Panc1 (cell line): ENCODE results near the gene FOXK1. TPM values are rescaled to one million over a fixed set of nuclear protein-coding genes. Genes with fewer than 3 reads are reported as not detected.
A peak's percentile ranks its signal among the peaks of the same experiment; 100 is the strongest.

Experiments used
- ATAC-seq: fragments of 200-7000 bp; cut with Tn5 transposase; 2 replicates; pipeline ENCODE4 v1.9.1; 2020; ENCODE audit warnings: mild to moderate bottlenecking, moderate library complexity
- BruUV-seq: library from RNA; stranded (reverse); fragments of 400-500 nt; replicated peaks from 2 replicates; lab custom pipeline; 2021; lab: Mats Ljungman, UMichigan
- CTCF ChIA-PET: fragments of 300-600 bp; sonication (Branson Sonifier 250); formaldehyde crosslinking; loops from one replicate; lab custom pipeline; 2022; ENCODE audit warnings: antibody characterized with exemption; lab: Charles Lee
- POLR2A ChIA-PET: fragments of 300-600 bp; sonication (Branson Sonifier 250); formaldehyde crosslinking; loops from one replicate; lab custom pipeline; 2022; ENCODE audit warnings: antibody characterized with exemption; lab: Charles Lee
- DNase-seq: peaks from one replicate; pipeline ENCODE4 v3.0.0-alpha.2; 2010; ENCODE audit warnings: low read depth, low spot score
- H3K27ac ChIP-seq: 2 replicates; pipeline ENCODE4 v1.5.1; 2011; ENCODE audit warnings: mild to moderate bottlenecking, low read length, inconsistent platforms
- H3K27me3 ChIP-seq: fragments of 200-500 bp; sonication (Bioruptor generic); 2 replicates; pipeline ENCODE4 v1.6.0; 2014; ENCODE audit warnings: low read length, inconsistent platforms; ENCODE audit not compliant: control insufficient read depth, insufficient read depth
- H3K36me3 ChIP-seq: fragments of 200-500 bp; sonication (Bioruptor generic); 2 replicates; pipeline ENCODE4 v1.5.1; 2014; ENCODE audit warnings: inconsistent platforms, mild to moderate bottlenecking, low read length, moderate library complexity; ENCODE audit not compliant: control insufficient read depth, insufficient read depth
- H3K4me1 ChIP-seq: 2 replicates; pipeline ENCODE4 v1.5.1; 2011; ENCODE audit warnings: inconsistent platforms, mild to moderate bottlenecking, low read length, moderate library complexity; ENCODE audit not compliant: control insufficient read depth, insufficient read depth
- H3K4me3 ChIP-seq, 2 experiments: 2 replicates each; pipeline ENCODE4 v1.5.1; 2011 to 2012; ENCODE audit warnings: low read depth in 2 of 2, low read length in 2 of 2, mild to moderate bottlenecking in 2 of 2, inconsistent platforms in 1 of 2, moderate library complexity in 1 of 2
- H3K9me3 ChIP-seq: fragments of 200-500 bp; sonication (Bioruptor generic); 2 replicates; pipeline ENCODE4 v1.5.1; 2014; ENCODE audit warnings: low read depth, mild to moderate bottlenecking, inconsistent platforms, low read length, moderate library complexity; ENCODE audit not compliant: control insufficient read depth, insufficient read depth
- CTCF ChIP-seq: fragments of 450-650 bp; IDR thresholded peaks from 2 replicates; pipeline ENCODE4 v1.5.1; 2017; ENCODE audit warnings: mild to moderate bottlenecking
- POLR2AphosphoS5 ChIP-seq: IDR thresholded peaks from 2 replicates; pipeline ENCODE4 v1.6.1; 2012; ENCODE audit warnings: mild to moderate bottlenecking, low read depth, low read length, moderate library complexity
- REST ChIP-seq, 2 experiments: IDR thresholded peaks; 2 replicates each; pipeline ENCODE4 v1.6.1; 2011 to 2012; ENCODE audit warnings: low read depth in 2 of 2, control low read depth in 1 of 2, low read length in 1 of 2, mild to moderate bottlenecking in 1 of 2, moderate library complexity in 1 of 2; ENCODE audit not compliant: insufficient read depth in 1 of 2
- SIN3A ChIP-seq: IDR thresholded peaks from 2 replicates; pipeline ENCODE4 v1.6.1; 2012; ENCODE audit warnings: low read depth, mild to moderate bottlenecking, low read length, moderate library complexity, borderline replicate concordance; ENCODE audit not compliant: insufficient read depth
- TCF7L2 ChIP-seq: IDR thresholded peaks from 2 replicates; pipeline ENCODE4 v1.6.1; 2011; ENCODE audit warnings: mild to moderate bottlenecking, low read depth, low read length, inconsistent platforms
- in situ Hi-C: cut with HindIII; loops from 2 replicates; pipeline ENCODE4 v1.10.0; 2016; ENCODE audit warnings: low sequenced_read_pairs, low pct_unique_long_range_greater_than_20kb
- intact Hi-C: fragments of 100-400 bp; cut with micrococcal nuclease; formaldehyde crosslinking; loops from one replicate; pipeline ENCODE4 v1.10.0; 2022; ENCODE audit not compliant: unreplicated experiment
- total RNA-seq: library from RNA; stranded (reverse); gene quantifications from one replicate; pipeline ENCODE4 v1.2.1, GENCODE V29; 2021; ENCODE audit not compliant: unreplicated experiment

The FOXK1 gene
- total RNA-seq, 1 experiment from 2014 or later, result 72.7 TPM

- POLR2A ChIA-PET, result interaction anchor here (0.6 kb wide), 1 partner anchor 59 kb away, joined by 4 read pairs; no protein-coding TSS in a partner anchor
- Histone ChIP-seq H3K9me3 (no peaks in the 10 kb centered on the region), H3K27ac (no peak overlapping the region), H3K4me3 (no peak overlapping the region), H3K36me3 (no peaks in the 10 kb centered on the region), H3K27me3 (no peaks in the 10 kb centered on the region), H3K4me1 (peaks cover 22% of the 10 kb centered on the region)
- CTCF ChIA-PET, result interaction anchor here (0.6 kb wide), 1 partner anchor 348 kb away, joined by 5 read pairs; no protein-coding TSS in a partner anchor
- TF ChIP-seq SIN3A (no peak), POLR2AphosphoS5 (no peak), CTCF (no peak), REST (IDR thresholded peaks at IDR 0.05; ENCODE audit: insufficient read depth in 1 of 2, low read depth in 2 of 2, low read length in 1 of 2) (no peak), TCF7L2 (no peak)
- intact Hi-C loops (no loop called here), in situ Hi-C loops (no loop called here)
- DNase-seq (no peak), ATAC-seq (peak; percentile 62)
- no TSS peak for BruUV-seq
Observed at GRCh38 chr7:4803397-4804241, 121.5 kb downstream of the FOXK1 start.

- ChIA-PET POLR2A (interaction anchor here (0.5 to 0.6 kb wide), 3 partner anchors 96 to 276 kb away, joined by 3 to 11 read pairs (median 4); no protein-coding TSS in a partner anchor), CTCF (no interaction called here)
- BruUV-seq, result no TSS peak
- intact Hi-C loops (no loop called here), in situ Hi-C loops (no loop called here)
- TF ChIP-seq REST (IDR thresholded peaks at IDR 0.05; ENCODE audit: insufficient read depth in 1 of 2, low read depth in 2 of 2, low read length in 1 of 2), result no peak
- no peak for TF ChIP-seq SIN3A
- no peak for TF ChIP-seq POLR2AphosphoS5
- no peak for TF ChIP-seq CTCF
- TF ChIP-seq TCF7L2, result no peak
- Histone ChIP-seq H3K36me3 (no peaks in the 10 kb centered on the region), H3K9me3 (no peaks in the 10 kb centered on the region), H3K27ac (no peak overlapping the region), H3K4me3 (peak overlapping the region in 1 of 2 experiments; percentile 20; a peak in 1 of 4 replicates), H3K27me3 (no peaks in the 10 kb centered on the region), H3K4me1 (peaks cover 22% of the 10 kb centered on the region)
- DNase-seq (no peak), ATAC-seq (peak; percentile 55)
Observed at GRCh38 chr7:4805110-4805983, 123.3 kb downstream of the FOXK1 start.
